Right kidney (tissue), 1 donor: ENCODE results near the gene CREB3L2.
"Not testable (repeated sequence)": the region's sequence is repeated elsewhere in the genome, so short reads cannot be mapped to it uniquely, and the experiment has no call there.

ENCODE experiments used
- DNase-seq: peaks from one replicate; pipeline ENCODE4 v3.0.0-alpha.2; 2016

The CREB3L2 gene

DNA sequence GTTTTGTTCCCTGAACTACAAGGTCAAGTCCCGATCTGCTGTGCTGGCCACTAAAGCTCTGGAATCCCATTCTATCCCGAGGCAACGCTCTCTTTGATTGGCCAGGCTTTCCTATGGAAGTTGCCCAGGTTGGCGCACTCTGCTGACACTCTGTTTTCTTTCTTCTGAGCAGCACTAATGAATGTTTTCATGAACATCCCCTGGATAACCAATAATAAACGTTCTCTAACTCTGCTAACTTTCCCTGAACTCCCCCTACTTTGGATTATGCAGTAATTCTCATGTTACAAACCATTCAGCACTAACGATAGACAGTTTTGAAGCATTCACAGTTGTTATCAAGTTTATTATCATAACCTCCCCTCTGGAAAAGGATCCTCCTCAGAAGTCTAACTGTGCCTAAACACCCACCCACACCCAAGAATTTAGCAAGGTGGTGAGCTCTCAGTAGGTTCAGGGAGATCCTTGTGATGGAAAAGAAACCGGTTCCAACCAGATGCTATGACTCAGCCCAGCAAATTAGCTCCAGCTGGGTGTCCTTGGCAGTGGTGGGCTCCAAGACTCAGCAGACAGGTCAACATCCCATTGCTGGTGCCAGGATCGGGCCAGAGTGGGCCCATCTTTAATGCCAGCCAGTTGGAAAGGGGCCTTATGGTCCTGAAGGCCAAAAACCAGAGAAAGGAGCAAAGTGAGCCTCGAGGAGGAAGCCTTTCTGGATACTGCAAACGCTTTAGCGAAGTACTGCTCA, 68.4 kb downstream of the CREB3L2 start:
- DNase-seq, result peak; percentile 23

DNA sequence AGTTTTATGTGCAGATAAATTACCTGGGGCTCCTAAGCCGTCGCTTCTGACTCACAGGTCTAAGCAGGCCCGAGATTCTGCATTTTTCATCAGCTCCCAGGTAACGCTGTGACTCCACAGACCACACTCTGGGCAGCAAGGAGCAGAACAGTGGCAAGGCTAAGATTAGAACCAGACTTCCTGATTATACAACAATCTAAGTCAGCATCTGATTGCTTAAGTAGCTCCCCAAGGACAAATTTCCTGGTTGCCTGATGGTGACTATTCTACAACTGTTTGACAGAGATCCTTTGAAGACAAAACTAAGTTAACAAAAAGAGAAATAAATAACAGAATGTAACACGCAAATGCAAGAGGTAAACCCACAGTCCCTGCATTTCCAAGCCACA, 69.0 kb downstream of the CREB3L2 start:
- peak; percentile 23 for DNase-seq

DNA sequence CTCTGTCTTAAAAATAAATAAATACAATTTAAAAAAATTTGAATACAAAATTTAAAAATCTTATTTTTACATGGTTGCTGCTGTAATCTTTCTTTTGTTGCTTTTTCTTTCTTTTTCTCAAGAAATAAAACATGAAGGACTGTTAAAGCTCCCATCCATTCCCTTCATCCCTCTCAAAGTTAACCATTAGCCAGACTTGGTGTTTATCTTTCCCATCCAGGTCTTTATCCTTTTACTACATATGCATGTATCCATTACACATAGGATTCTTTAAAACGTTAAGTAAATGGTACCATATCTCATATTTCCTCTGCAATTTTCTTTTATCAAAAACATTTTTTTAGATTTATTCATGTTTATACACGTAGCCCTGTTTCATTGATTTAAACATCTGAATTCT, 70.1 kb downstream of the CREB3L2 start:
- no peak for DNase-seq

DNA sequence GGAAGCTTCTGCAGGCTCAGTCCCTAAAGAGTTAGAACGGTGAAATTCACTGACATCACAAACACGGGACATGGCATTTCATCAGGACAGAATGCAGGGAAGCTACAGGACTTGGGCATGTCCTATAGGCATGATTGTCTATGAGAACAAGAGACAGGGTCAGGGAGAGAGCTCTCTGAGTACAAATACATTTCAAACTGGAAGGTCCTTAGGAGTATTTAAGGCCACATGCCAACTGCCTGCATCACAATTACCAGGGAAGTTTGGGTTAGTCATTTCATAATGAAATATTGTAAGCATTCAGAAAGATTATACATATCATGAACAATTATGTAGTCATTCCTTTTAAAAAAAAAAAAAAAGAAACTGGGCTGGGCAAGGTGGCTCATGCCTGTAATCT, 71.3 kb downstream of the CREB3L2 start:
- DNase-seq, result no peak

DNA sequence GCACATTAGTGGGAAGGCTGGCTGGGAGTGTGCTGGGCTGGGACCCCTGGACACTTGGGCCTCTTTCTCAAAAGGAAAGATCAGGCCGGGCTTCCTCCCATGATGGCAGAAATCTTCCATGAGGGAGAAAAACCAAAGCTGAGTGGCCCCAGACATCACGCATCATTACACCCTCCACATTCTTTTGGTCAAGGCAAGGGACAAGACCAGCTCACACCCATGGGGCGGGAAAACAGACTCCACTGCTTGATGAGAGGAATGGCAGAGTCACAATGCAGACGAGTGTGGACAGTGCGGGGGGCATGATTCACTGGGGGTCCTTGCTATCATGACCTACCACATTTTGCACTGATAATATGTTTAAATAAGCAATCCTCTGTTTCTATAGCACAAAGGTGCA, 73.3 kb downstream of the CREB3L2 start:
- no peak for DNase-seq

DNA sequence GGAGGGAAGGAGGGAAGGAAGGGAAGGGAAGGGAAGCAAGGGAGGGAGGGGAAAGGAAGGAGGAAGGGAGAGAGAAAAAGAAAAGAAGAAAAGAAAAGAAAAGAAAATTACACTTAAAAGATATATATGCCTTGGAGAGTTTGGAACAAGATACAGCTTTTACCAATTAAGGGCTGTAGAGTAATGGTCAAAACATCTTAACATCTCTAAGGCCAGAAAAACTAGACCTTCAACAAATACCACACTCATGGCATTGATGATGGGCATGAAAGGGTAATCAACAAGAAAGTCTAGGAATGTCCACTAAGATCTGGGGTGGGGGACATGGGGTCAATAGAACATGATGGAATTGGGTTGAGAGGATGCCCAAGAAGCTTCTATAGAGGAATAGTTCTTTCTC, 74.5 kb downstream of the CREB3L2 start:
- no peak for DNase-seq

DNA sequence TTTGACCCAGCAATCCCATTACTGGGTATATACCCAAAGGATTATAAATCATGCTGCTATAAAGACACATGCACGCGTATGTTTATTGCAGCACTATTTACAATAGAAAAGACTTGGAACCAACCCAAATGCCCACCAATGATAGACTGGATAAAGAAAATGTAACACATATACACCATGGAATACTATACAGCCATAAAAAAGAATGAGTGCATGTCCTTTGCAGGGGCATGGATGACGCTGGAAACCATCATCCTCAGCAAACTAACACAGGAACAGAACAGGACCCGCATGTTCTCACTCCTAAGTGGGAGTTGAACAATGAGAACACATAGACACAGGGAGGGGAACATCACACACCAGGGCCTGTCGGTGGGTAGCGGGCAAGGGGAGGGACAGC, 75.7 kb downstream of the CREB3L2 start:
- DNase-seq, result not testable (repeated sequence)

DNA sequence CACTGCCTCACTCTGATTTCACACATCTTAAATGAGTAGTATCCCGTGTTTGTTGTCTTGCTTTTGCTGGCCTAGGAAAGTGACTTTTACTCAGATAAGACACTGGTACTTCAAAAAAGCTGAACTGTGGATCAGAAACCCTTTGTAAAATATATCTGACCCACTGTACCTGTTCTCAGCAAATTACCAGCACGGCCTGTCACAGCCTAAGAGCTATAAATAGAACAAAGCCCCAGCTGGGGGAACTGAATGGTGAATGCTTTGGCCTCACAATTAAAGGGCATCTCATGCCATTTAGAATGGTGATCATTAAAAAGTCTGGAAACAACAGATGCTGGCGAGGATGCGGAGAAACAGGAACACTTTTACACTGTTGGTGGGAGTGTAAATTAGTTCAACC, 76.1 kb downstream of the CREB3L2 start:
- no peak for DNase-seq

DNA sequence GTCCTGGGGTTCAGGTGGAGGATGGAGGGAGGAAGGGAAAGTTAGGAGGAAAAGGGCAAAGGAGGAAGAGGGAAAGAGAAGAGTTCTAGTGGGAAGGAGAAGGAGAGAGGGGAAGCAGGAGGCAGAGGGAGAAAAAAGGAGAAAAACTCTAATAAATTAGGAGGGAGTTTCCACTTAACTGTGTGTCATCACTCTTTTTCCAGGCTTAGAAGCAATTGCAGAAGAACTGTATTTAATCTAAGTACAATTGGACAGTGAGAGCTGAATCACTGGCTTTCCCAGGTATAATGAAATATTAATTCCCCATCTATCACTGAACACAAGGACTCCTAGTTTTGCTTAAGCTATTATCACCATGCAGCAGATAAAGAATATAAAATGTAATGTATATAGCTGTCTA, 76.8 kb downstream of the CREB3L2 start:
- DNase-seq, result no peak

DNA sequence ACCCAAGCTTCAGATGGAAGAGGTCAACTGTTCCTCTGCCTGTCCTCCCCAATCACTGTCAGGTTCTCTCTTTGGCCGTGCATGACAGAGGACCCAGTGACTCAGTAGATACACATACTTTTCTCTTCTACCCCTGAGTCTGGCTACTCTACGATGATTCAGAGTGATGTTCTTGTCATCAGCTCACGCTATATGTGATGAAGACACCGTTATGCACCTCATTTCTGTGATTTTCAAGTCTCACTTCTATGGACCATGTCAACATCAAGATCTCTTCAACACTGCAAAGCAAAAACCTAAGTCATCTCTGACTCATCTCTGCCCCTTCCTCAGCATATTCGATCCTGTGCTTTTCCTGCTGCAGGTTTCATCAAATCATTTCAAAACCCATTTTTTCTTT, 78.5 kb downstream of the CREB3L2 start:
- no peak for DNase-seq

DNA sequence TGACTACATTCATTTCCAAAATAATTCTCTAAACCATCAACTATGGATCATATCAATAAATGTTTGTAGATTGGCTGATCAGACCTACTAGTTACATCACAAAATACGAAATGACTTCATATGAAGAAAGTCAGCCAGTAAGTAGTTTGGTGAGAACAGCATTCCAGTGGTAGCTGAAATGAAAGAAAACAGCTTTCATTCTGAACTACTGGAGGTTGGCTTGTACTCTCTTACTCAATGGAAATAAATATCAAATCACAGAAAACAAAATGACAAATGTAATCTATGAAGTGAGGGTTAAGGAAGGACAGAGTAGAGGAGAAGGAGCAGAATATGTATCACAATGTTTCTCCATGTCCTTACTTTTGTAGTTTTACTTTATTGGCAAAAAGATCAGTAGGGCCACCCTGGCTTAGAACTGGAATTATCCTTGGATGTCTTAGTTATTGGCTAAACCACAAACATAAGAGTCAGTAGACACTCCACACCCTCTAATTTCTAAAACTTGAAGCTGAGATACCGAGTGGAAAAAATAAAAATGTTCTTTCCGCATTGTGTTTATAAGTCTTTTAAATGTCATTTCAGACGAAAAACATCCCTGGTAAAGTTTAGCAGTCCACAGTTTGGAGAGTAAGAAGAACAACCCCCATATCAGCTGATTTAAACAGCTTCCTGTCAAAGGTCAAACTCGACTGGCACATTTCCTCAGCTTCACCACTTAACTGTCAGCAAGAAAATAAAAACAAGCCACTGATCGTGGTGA, 81.1 kb downstream of the CREB3L2 start:
- no peak for DNase-seq

DNA sequence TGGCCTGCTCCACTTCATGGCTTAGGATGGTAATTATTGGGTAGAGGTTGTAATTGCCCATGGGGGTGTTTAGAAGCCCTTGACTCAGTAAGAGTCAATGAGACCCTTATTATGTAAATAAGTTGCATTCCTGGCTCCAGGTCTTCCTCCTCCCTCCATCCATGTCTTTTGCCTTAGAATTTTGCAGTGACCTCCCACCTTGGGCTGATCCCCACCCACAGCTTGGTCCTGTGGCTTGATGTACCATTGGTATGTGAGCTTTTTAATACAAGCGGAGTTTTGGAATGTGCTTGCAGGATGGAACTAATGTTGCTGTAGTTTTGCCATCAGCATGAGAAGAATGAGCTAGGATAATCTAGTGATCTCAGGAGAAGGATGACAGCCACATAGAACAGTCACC, 81.9 kb downstream of the CREB3L2 start:
- DNase-seq, result no peak

DNA sequence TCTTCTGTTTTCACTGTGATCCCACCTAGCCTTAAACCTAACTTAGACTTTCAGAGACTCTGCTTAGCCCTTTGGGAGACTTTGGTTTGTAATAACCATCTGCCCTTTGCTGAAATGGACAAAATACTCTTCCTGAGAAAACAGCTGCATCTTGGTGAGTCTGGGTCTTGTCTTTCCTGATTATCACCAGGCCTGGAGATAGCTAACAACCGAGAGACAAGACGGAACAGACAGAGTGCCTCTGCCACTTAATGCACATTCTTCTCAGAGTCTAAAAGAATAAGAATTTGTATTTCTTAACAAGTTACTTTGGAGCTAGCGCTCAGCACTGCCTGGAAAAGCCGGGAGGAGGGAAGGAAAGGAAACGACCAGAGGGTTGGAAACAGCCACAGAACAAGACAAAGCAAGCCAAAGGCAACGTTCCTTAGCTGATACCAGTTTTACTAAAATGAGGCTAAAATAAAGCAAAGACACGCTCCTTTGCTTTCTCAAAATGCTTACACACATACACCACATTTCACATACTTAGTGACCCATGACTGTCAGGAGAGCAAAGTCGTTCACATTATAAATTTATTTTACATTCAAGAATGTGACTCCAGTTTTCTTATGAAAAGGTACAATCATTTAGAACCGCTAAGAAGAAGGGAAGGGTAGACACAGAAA, 84.8 kb downstream of the CREB3L2 start:
- peak; percentile 13 for DNase-seq

DNA sequence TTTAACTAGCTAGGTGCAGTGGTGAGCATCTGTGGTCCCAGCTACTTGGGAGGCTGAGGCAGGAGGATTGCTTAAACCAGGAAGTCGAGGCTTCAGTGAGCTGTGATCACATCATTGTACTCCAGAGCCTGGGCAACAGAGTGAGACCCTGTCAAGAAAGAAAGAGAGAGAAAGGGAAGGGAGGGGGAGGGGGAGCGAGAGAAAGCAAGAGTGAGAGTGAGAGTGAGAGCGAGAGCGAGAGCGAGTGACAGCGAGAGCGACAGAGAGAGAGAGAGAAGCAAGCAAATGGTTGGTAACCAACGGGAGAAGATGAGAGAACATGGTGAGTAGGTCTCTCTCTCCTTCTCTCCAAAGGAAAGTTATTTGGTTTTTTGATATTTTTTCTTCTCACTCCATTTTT, 85.3 kb downstream of the CREB3L2 start:
- no peak for DNase-seq

DNA sequence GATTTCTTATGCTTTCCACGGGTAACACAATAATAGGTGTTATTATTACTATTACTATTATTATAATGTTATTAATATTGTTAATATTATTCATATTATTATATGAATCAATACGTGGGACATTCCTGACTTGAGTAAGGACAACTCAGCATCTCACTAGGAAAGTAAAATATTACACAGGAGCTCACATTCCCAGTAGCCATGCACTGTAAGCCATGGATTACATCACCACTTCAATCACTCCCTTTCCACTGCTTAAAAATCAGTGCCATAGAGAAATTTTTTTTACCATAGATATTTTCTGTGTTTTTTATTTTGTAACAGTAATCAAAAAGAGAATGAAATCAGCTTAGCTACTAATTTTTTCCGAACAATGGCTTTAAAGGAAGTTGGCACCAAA, 86.6 kb downstream of the CREB3L2 start:
- no peak for DNase-seq

DNA sequence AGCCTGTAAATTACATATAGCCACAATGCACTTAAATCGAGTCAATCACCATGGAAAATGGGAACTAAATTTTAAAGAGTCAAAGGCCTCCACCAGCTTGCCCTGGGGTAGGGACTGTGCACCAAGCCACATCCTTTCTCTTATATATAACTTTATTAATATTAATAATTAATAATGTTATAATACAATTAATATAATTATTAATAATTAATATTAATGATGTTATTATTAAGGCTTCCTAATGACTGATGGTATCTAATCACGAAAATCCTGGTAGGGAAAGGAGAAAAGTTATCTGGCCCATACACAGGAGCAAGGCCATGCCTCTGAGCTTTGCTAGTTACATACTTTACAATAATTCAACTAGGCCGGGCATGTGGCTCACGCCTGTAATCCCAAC, 87.9 kb downstream of the CREB3L2 start:
- no peak for DNase-seq

DNA sequence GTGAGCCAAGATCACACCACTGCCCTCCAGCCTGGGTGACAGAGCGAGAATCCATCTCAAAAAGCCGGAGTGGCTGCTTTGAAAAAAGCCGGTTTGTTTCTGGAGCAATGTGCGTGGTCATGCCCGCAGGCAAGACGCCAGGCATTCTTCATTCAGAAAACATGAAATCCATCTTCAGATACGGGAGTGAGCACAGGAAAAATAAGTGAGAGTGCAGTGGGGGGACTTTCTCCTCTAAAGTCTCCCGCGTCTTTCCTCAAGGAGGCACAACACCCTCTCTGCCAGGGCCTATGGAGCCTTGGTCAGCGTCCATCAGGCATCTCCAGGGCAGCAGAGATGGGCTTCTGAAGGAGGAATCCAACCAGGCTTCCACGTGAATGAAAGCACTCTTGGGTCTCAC, 92.8 kb downstream of the CREB3L2 start:
- no peak for DNase-seq

DNA sequence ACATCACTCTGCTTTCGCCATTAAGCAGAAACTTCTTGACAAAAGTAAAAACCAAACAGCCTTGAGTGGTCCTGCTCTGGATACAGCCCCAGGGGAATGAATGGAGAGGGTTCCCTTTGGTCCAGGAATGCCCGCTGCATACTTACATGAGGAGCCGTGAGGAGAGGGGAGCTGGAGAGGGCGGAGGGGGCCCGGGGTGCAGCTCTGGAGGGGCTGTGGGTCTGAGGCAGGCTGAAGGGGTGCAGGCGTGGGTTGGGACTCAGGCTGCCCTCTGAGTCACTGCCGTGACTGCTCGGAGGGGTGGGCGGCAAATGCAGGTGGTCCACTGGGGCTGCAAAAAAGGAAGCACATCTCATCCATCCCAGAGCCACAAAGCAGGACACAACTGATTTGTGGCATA, 93.8 kb downstream of the CREB3L2 start:
- no peak for DNase-seq

DNA sequence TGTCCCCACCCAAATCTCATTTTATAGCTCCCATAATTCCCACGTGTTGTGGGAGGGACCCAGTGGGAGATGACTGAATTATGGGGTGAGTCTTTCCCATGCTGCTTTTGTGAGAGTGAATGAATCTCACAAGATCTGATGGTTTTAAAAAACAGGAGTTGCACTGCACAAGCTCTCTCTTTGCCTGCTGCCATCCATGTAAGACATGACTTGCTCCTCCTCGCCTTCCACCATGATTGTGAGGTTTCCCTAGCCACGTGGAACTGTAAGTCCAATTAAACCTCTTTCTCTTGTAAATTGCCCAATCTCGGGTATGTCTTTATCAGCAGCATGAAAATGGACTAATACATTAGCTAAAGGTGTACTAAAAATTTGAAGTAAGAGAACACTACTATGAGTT, 95.2 kb downstream of the CREB3L2 start:
- DNase-seq, result not testable (repeated sequence)

DNA sequence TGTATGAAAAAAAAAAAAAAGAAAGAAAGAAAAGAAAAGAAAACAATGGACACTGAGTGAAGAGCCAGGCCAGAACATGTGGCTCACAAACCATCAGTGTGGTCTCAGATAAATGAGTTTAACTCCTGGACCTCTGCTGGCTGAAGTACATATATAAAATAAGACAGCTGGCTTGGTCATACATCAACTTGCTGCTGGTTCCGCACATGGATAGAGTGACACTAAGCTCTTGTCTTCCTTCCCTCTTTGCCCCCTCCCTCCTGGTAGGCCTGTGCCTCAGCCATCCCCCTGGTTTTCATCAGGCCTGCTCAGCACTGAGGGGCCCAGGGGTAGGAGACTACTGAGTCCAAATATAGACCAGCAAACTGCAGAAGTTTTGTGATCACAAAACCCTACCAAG, 97.1 kb downstream of the CREB3L2 start:
- DNase-seq, result no peak

DNA sequence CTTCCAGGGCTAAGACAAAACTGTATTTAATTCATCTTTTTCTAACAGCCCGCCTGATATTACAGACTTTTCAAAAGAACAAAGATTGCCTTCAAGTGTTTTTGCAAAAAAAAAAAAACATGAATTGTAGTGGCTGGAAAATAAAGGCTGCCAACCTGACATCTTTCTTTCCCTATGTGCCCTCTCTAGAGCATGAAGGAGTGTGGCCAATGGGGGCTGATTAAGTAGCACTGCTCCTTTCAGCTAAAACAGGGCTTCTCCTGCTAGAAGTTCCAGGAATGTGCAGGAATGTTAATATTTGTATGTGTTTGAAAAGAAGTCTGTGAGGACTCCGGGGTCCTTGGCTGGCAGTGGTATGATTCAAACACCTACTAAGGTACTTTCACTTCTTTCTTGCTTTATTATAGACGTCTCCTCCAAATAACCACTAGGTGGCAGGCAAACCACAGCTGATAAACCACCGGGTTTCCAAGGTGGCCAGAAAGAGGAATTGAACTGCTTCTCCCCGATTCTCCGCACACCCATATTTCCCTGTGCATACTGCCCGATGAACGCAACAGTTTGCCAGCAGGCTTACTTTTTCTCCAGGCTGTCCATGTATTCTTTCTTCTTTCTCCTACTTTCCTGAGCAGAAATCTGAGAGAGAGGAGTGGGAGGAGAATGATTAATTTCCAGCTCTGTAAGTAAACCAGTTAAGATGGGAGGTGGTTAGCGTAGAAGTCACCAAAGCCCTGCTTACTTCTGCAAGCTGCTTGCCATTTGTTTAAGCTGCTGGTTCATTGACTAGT, 98.3 kb downstream of the CREB3L2 start:
- DNase-seq, result peak; percentile 67

DNA sequence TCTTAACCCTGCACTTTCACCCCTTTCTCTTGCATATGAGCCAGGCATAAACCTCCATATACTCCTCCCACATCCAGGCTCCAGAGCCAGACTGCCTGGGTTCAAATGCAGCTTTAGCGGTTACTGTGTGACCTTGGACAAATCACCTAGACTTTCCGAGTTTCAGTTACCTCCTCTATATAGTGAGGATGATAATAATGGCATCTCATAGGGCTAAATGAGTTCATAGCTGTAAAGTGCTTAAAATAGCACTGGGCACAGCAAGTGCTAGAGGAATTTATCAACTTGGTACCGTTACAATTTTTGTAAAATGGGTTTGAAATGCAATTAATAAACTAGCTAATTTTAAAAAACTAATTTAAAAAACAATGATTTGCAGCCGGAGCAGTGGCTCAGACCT, 101.7 kb downstream of the CREB3L2 start:
- no peak for DNase-seq
